ENCODE data around the gene SMARCC2. TPM values are rescaled to one million over a fixed set of nuclear protein-coding genes. Genes with fewer than 3 reads are reported as not detected.
A peak's percentile ranks its signal among the peaks of the same experiment; 100 is the strongest.

The SMARCC2 gene
- total and polyA plus RNA-seq, 9 of the 15 experiments (the other 6 are each of a cell fraction or from before 2014, with no cell fraction given): 11.9 to 86.0 (median 36.6) TPM

GRCh38 chr12:56189099-56189917 is at the start of gene SMARCC2 (continued):
- TF ChIP-seq POLR2A (conservative IDR thresholded peaks at IDR 0.05) (peak; percentile 72; the same call in 1 of the 2 replicates), MAFK (IDR thresholded peaks at IDR 0.05; ENCODE audit: low read length) (no peak), CHAMP1 (IDR thresholded peaks at IDR 0.05) (no peak), TAF1 (IDR thresholded peaks at IDR 0.05; ENCODE audit: control insufficient read depth, extremely low read depth, insufficient read depth, low read length, severe bottlenecking) (peak; percentile 59), PTBP1 (IDR thresholded peaks at IDR 0.05; ENCODE audit: low read depth, low read length) (0 out of 2 replicates have a peak, but pooled peaks have one; percentile 42), MTF1 (CRISPR knock-in tag; IDR thresholded peaks at IDR 0.05; ENCODE audit: borderline replicate concordance) (no peak), GMEB1 (CRISPR knock-in tag; IDR thresholded peaks at IDR 0.05) (no peak), EGR1 (conservative IDR thresholded peaks at IDR 0.05) (peak; percentile 64), KDM1A (IDR thresholded peaks at IDR 0.05) (0 out of 4 replicates have a peak, but pooled peaks of 1 of the 2 experiments have one; percentile 7), MAFG (tag; conservative IDR thresholded peaks at IDR 0.05) (no peak), NCOA2 (IDR thresholded peaks at IDR 0.05; ENCODE audit: partially characterized antibody in 2 of 2) (no peak), ZNF212 (CRISPR knock-in tag; IDR thresholded peaks at IDR 0.05) (no peak), MYBL2 (IDR thresholded peaks at IDR 0.05; ENCODE audit: low read depth) (no peak), MYBL2 (CRISPR knock-in tag; IDR thresholded peaks at IDR 0.05; ENCODE audit: borderline replicate concordance) (no peak), MYNN (IDR thresholded peaks at IDR 0.05) (peak; percentile 54; the same call in 1 of the 2 replicates), MYNN (CRISPR knock-in tag; IDR thresholded peaks at IDR 0.05) (no peak), SRSF3 (IDR thresholded peaks at IDR 0.05; ENCODE audit: insufficient read depth, low read length) (no peak), ZNF316 (IDR thresholded peaks at IDR 0.05) (no peak), ZC3H11A (IDR thresholded peaks at IDR 0.05; ENCODE audit: low read depth, low read length) (no peak), GTF2E2 (tag; IDR thresholded peaks at IDR 0.05) (no peak; the same call in 1 of the 2 replicates), ZNF639 (CRISPR knock-in tag; conservative IDR thresholded peaks at IDR 0.05 in 1 of 2, IDR thresholded peaks at IDR 0.05 in 1 of 2) (peak in 1 of 2 experiments; percentile 99; a peak in 2 of 4 replicates)
- TF ChIP-seq, protein P1, sequence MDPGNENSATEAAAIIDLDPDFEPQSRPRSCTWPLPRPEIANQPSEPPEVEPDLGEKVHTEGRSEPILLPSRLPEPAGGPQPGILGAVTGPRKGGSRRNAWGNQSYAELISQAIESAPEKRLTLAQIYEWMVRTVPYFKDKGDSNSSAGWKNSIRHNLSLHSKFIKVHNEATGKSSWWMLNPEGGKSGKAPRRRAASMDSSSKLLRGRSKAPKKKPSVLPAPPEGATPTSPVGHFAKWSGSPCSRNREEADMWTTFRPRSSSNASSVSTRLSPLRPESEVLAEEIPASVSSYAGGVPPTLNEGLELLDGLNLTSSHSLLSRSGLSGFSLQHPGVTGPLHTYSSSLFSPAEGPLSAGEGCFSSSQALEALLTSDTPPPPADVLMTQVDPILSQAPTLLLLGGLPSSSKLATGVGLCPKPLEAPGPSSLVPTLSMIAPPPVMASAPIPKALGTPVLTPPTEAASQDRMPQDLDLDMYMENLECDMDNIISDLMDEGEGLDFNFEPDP (CRISPR knock-in tag; IDR thresholded peaks at IDR 0.05): no peak

Data from K562 (cell line).